GM18520 (cell line): ENCODE measurements around the gene OLFM4.

Experiments used
- ATAC-seq: cut with Tn5 transposase; IDR thresholded peaks from one replicate; pipeline ENCODE4 v1.9.1; 2021; ENCODE audit not compliant: unreplicated experiment

Gene OLFM4

GRCh38 chr13:53066411-53066810 lies 37.8 kb downstream of the OLFM4 start:
- no peak for ATAC-seq

GRCh38 chr13:53068585-53069520 lies 40.2 kb downstream of the OLFM4 start:
- no peak for ATAC-seq

GRCh38 chr13:53069800-53070199 lies 41.2 kb downstream of the OLFM4 start:
- no peak for ATAC-seq

GRCh38 chr13:53073711-53074110 lies 45.1 kb downstream of the OLFM4 start:
- no peak for ATAC-seq

DNA sequence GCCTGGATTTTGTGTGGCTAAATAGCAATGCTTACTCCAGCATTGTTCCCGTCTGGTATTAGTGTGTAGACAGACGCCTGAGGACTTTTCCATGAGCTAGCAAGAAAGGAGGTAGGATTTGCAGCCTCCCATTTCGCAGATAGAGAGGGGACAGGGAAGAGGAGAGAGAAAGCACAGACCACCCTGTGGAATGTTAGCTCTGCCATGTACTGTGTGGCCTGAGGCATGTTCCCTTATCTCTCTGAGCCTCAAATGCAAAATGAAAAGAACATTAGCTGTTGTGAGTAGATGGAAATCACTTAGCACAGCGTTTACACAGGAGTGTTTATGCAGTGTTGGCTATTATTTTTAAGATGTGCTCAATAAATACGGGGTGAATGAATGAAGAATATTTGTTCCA lies 45.5 kb downstream of the OLFM4 start:
- no peak for ATAC-seq

DNA sequence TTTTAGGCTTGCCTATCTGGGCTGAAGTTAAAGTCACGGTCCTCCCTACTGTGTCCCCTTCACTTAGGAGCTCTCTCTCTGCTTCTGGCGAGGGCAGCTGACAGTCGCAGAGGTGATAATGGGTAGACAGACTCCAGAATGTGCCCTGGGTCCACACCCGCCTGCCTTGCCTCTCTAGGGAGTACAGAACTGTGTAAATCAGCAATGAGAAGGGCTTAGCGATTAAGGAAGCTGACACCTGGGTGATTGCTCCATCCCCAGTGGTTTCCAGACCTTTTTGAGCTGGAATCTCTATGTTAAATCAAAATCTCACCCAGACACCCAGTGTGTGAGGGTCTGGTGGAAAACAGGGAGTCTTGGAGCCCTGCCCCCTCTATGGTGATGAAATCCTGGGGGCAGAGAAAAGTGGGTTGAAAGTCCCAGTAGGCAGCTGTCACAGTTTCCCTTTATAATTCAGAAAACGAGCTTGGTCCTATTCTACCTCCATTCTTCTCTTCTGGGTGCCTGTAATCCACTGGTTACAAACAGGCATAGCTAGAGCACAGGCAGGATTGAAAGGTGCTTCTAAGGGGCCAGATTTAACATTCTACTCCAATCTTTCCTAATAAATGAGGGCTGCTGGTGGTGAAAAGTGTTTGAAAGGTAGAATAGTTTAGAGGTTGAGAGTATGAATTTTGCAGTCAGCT lies 46.9 kb downstream of the OLFM4 start:
- ATAC-seq, result no peak

GRCh38 chr13:53079691-53080090 lies 51.1 kb downstream of the OLFM4 start:
- ATAC-seq, result no peak

GRCh38 chr13:53088871-53089270 lies 60.3 kb downstream of the OLFM4 start:
- ATAC-seq, result no peak

- ATAC-seq, result no peak
These were observed 61.3 kb downstream of the OLFM4 start for GRCh38 chr13:53089951-53090350.

GRCh38 chr13:53090461-53090860 lies 61.8 kb downstream of the OLFM4 start:
- ATAC-seq, result no peak

- no peak for ATAC-seq
These were observed 64.3 kb downstream of the OLFM4 start for GRCh38 chr13:53092931-53093330.

GRCh38 chr13:53098455-53098854 lies 69.8 kb downstream of the OLFM4 start:
- no peak for ATAC-seq

- no peak for ATAC-seq
These were observed 71.9 kb downstream of the OLFM4 start for GRCh38 chr13:53100394-53101063.
